HG03460 (cell line): ENCODE measurements around the gene TBATA.

ENCODE experiments used
- ATAC-seq: cut with Tn5 transposase; IDR thresholded peaks from one replicate; pipeline ENCODE4 v1.9.1; 2021; ENCODE audit not compliant: unreplicated experiment

TBATA gene

GRCh38 chr10:70722820-70723424 lies 62.3 kb downstream of the TBATA start:
- ATAC-seq: no peak
